Fibroblast of skin of right quadriceps (primary cell): ENCODE results near the gene PHF24.

Experiments used
- DNase-seq: peaks from one replicate; pipeline ENCODE4 v3.0.0-alpha.2; 2013

Gene PHF24

GRCh38 chr9:34984049-34984448 lies 26.0 kb downstream of the PHF24 start:
- peak; percentile 46 for DNase-seq

- peak; percentile 40 for DNase-seq
These were observed 27.3 kb downstream of the PHF24 start for GRCh38 chr9:34985311-34985899.

- DNase-seq = no peak
These were observed 28.5 kb downstream of the PHF24 start for GRCh38 chr9:34986540-34987047.

DNA sequence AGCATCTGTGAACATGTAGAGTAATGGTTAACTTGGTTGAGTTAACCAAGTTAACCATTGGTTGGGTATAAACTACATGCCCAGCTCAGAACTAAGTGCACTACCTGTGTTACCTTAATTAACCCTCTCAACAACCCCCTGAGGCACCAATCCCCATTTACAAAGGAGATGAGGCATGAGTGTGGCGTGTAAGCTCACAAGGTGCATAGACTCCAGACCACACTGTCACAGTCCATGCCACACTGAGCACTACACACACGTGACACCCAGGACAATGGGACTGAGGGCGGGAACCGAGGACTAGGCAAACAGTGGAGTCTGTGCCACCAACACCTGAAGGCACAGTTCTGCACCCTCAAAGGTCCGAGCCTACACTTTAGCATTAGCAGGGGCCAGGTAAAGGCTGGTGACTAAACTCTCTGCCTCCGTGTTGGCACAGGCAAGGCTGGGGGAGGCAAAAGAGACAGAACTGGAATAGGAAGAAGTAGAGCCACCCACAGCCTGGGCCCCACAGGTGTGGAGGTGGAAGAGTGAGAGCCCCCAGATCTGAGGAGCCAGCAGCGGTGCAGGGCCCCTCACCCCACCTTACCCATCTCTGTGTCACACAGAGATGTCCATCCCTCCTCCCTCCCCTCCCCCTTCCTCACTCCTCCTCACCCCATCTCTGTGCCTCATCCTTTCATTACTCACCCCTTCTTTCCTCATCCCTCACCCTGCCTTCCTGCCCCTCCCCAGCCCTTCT lies 29.2 kb downstream of the PHF24 start:
- DNase-seq = no peak

DNA sequence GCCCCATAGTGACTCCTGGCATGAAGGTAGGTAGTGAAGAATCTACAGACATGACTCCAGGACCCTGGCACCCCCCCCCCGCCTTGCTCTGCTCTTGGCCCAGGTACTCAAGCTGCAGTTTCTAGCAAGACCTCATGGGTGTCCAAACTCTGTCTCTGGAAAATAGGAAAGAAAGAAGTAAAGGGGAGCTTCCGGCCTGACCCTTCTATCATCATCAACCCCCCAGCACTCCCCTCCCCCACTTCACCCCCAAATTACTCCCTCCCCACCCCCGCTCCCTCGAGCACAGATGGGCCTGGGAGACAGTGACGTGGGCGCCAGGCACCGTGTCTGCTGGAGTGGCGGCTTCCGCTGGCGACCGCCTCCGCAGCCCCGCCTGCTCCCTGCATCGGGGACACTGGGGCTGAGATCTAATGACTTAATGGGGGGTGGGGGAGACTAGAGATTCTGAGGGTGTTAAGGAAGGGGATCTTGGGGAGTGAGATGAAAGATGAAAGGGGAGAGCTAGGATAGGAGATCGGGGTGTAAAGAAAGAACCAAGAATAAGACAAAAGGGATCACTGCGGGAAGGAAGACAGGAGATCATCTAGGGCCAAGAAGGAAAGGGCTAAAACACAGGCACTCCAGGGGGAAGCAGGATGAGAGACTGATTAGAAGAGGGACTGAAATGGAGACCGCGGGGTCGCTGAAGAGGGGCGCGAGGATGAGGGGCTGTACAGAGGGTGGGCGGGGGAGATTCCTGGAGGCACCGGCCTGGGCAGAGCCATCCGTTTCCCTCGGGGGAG lies 30.3 kb downstream of the PHF24 start:
- peak; percentile 24 for DNase-seq

DNA sequence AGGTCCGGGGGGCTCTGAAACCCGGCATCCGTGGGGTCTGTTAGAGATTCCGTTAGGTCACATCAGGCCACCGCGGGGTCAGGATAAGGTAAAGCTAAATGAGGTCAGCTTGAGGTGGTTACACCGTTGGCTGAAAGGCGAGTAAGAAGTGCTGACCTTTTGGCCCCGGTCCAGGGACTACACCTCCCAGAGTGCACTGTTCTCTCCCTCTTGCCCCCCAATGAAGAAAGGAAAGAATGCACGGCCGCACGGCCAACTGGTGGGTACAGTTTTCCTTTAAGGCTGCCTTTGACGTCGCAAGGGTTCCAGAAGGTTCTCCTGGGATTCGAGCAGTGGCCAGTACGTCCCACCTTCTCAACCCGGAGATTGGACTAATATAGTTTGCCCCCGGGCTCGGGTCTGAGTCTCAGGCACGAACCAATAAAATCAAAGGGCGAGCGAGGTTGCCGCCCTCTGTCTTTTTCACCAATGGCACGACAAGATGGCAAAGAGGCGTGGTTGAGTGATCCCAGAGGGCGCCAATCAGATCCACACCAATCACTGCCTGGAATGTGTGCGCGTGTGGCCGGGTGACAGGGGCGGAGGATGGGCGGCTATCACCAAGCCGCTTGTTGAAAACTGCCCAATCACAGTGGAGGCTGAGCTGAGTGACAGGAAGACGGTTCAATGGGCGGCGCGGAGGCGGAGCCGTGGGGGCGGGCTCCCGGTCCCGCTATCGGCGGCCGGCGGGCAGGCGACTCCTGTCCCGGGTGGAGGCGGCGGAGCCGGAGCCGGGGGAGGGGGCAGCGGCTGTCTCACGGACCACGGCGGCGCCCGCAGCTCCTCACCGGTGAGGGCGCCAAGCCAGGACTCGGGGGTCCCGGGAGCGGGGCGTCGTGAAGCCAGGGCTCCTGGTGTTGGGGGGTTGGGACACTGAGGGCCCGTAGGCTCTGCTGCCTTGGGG lies 31.2 kb downstream of the PHF24 start, which contains the start of gene DNAJB5:
DNAJB5 (plus strand) TSS at position 743 of the 943 bp plus-strand sequence. CDS start 886 bp downstream, outside the sequence.
- peak; percentile 100 for DNase-seq

GRCh38 chr9:34989946-34990635 lies 32.0 kb downstream of the PHF24 start:
- DNase-seq = peak; percentile 67

- no peak for DNase-seq
These were observed 33.0 kb downstream of the PHF24 start for GRCh38 chr9:34990908-34991606.

- DNase-seq = no peak
These were observed 33.7 kb downstream of the PHF24 start for GRCh38 chr9:34991607-34992375.

DNA sequence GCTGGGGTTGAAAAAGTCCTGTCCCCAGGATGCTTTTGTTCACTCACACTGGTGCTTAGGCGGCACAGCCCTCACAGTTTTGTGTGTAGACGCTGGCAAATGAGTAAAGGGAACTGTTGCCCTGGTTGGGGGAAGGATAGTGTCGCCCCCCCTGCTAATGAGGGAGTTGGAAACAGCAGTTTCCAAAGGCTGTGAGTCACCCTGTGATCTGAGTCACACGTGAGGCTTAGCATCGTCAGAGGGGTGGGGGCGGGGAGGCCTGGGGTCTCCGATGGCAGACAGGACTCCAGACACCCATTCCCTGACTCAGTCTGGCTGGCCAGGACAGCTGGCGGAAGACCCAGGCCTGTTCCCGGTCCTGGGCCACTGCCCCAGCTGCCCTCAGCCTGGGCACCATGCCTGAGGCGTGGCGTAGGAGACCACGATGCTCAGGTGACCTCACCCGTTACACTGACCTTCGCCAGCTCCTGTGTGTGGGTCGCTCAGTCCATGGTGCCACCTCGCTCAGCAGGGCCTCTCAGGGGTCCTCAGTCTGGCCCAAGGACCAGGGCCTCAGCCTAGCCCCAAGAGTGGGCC lies 34.4 kb downstream of the PHF24 start:
- DNase-seq = peak; percentile 94

GRCh38 chr9:34993502-34994259 lies 35.6 kb downstream of the PHF24 start:
- DNase-seq = peak; percentile 77

DNA sequence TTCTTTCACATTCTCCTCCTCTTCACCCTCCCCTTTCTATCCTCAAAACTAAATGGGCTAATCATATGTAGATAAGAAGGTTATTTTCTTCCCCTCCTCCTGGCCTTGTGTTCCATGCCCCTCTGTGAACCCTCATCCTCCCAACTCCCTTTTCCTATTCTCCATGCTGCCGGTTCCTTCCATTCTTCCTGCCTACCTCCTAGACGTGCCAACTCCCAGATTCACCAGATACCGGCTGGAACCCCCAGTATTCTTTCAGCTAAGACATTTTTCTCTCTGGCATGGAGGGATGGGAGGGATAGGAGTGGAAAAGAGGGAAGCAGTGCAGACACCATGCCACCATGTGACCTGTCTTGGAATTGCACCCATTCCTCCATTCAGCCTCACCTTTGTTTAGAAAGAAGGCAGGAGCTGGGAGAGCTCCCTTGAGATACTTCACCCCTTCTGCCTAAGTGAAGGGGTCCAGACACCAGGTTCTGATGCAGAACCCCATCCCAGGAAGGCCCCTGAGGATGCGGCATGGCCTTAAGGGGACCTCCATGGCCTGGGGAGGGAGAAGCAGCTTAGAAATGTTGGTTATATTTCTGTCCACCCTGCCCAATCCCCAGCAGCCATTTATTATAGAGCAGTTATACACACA lies 36.3 kb downstream of the PHF24 start:
- DNase-seq = peak; percentile 48

GRCh38 chr9:34994900-34995669 lies 37.0 kb downstream of the PHF24 start:
- DNase-seq = peak; percentile 37

GRCh38 chr9:34995670-34996060 lies 37.6 kb downstream of the PHF24 start:
- DNase-seq = no peak

GRCh38 chr9:34996181-34996904 lies 38.3 kb downstream of the PHF24 start:
- DNase-seq = no peak

DNA sequence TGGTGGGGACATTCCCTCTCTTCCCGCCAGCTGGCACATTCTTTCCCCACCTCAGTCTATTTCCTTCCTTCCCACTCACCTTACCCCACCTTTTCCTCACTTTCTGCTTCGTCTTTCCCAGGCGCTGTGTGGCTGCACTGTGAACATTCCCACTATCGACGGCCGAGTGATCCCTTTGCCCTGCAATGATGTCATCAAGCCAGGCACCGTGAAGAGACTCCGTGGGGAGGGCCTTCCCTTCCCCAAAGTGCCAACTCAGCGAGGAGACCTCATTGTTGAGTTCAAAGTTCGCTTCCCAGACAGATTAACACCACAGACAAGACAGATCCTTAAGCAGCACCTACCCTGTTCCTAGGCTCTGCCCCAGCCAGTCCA lies 38.8 kb downstream of the PHF24 start:
- DNase-seq = no peak

- DNase-seq = no peak
These were observed 39.3 kb downstream of the PHF24 start for GRCh38 chr9:34997379-34997781.
